Measurements from ENCODE around the gene RAB9A. TPM values are rescaled to one million over a fixed set of nuclear protein-coding genes. Genes with fewer than 3 reads are reported as not detected.
"Not testable (repeated sequence)": the region's sequence is repeated elsewhere in the genome, so short reads cannot be mapped to it uniquely, and the experiment has no call there.

Gene RAB9A
- total and polyA plus RNA-seq, 10 of the 15 experiments (the other 5 are each of a cell fraction or from before 2014, with no cell fraction given) = 42.1 to 142 (median 49.9) TPM

- TF ChIP-seq EP300 (IDR thresholded peaks at IDR 0.05; ENCODE audit: borderline replicate concordance in 1 of 2, control insufficient read depth in 1 of 2, low read depth in 2 of 2, low read length in 2 of 2) (peak in 1 of 2 experiments; percentile 18; a peak in 1 of 4 replicates), RCOR1 (conservative IDR thresholded peaks at IDR 0.05; ENCODE audit: low read depth, low read length) (no peak)
These were observed at the start of gene RAB9A (continued) for GRCh38 chrX:13688958-13689740.

- CTCF ChIA-PET; H4K20me1 ChIP-seq (ENCODE audit: control insufficient read depth, insufficient read depth); BruUV-seq (replicated peaks); ATAC-seq; RAD21 ChIA-PET (ENCODE audit: unreplicated experiment); intact Hi-C loops (cut with micrococcal nuclease; ENCODE audit: unreplicated experiment); SMC1A ChIA-PET (ENCODE audit: uncharacterized antibody, unreplicated experiment); FAIRE-seq; H3K36me3 ChIP-seq (ENCODE audit: control insufficient read depth in 2 of 2, insufficient read depth in 2 of 2, low read length in 1 of 2); H3K79me2 ChIP-seq (ENCODE audit: control insufficient read depth, insufficient read depth, low read length); POLR2A ChIA-PET; H3K4me1 ChIP-seq (ENCODE audit: control insufficient read depth, insufficient read depth, low read length); DNase-seq (ENCODE audit: low read depth, low spot score); H3K4me2 ChIP-seq (ENCODE audit: control insufficient read depth, insufficient read depth); H2AFZ ChIP-seq (ENCODE audit: control insufficient read depth, low read depth, low read length); H3K9me3 ChIP-seq (replicated peaks; ENCODE audit: control insufficient read depth, insufficient read depth, low read length); H3K9ac ChIP-seq (ENCODE audit: control insufficient read depth, insufficient read depth, low read length); H3K4me3 ChIP-seq; H3K27ac ChIP-seq (ENCODE audit: control insufficient read depth, insufficient read depth); H3K27me3 ChIP-seq (replicated peaks in 1 of 2; ENCODE audit: control insufficient read depth in 2 of 2, insufficient read depth in 2 of 2, low read length in 1 of 2): not testable (repeated sequence)
- in situ Hi-C loops (cut with MboI) = loop anchor here (10.0 kb wide), 1 partner anchor 537 kb away; no protein-coding TSS in a partner anchor
- WGBS (ENCODE audit: insufficient coverage, insufficient replicate concordance, low lambda C conversion rate, missing lambda C conversion rate) = 0% methylated on average over 2 of the region's 4 CpGs
These were observed 47.2 kb upstream of the RAB9A start for GRCh38 chrX:13641684-13642083.
